ENCODE measurements around the gene ARL4C.

GRCh38 chr2:234488913-234489451 lies 7.9 kb downstream of the ARL4C start:
- TF ChIP-seq CTCF (conservative IDR thresholded peaks at IDR 0.05 in 1 of 2, IDR thresholded peaks at IDR 0.05 in 1 of 2; ENCODE audit: extremely low read depth in 1 of 2, insufficient read depth in 1 of 2, low read depth in 1 of 2, low read length in 2 of 2) (no peak), EZH2 (IDR thresholded peaks at IDR 0.05; ENCODE audit: borderline replicate concordance, low read length) (no peak)

Measured in mammary epithelial cell (primary cell).